GM21360 (cell line): ENCODE results near the gene KIFC3.
"Not testable (repeated sequence)": the region's sequence is repeated elsewhere in the genome, so short reads cannot be mapped to it uniquely, and the experiment has no call there.

Source experiments
- ATAC-seq: cut with Tn5 transposase; IDR thresholded peaks from one replicate; pipeline ENCODE4 v1.9.1; 2021; ENCODE audit warnings: mild to moderate bottlenecking, moderate library complexity; ENCODE audit not compliant: unreplicated experiment

KIFC3 gene

DNA sequence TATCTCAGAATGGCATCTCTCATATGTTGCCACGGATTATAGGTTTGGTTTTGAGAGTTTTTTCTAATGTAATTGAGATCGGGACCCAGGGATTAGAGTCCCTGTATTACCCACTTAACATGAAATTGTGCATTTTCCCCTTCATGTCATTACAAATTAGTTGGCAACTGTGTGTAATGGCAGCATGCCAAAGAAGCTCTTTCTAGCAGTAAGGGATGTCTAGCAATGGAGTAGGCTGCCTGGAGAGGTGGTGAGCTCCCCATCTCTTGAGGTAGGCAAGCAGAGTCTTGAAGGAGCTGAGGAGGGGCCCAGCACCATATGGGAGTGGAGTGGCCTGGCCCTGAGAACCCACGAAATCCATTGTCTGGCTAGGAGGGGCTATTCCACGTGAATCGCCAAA, 76.7 kb downstream of the KIFC3 start:
- no peak for ATAC-seq

DNA sequence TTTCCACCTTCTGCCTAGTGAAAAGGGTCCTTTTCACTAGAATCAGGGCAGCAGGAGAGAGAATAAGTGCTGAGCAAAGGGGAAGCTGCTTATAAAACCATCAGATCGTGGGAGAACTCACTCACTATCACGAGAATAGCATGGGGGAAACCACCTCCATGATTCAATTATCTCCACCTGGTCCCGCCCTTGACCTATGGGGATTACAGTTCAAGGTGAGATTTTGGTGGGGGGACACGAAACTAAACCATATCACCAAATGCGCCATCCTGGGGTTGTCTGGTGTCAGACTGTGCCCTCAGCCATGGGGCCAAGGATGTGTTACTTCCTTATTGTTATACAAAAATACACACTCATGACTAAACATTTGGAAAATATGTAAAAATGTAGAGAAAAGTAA, 77.1 kb downstream of the KIFC3 start:
- ATAC-seq: no peak

DNA sequence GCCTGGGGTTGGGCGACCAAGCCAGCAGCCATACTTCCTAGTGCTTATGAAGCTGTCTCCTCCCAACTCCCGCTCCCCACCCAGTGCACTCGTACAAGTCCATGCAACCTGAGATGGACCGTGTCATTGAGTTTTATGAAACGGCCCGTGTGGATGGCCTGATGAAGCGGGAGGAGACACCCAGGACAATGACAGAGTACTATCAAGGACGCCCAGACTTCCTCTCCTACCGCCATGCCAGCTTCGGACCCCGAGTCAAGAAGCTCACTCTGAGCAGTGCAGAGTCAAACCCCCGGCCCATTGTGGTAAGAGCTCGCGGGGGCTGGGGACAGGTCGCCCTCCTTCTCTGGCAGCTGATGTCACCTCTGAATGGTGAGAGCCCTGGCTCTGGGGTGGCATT, 77.8 kb downstream of the KIFC3 start:
- ATAC-seq: no peak

DNA sequence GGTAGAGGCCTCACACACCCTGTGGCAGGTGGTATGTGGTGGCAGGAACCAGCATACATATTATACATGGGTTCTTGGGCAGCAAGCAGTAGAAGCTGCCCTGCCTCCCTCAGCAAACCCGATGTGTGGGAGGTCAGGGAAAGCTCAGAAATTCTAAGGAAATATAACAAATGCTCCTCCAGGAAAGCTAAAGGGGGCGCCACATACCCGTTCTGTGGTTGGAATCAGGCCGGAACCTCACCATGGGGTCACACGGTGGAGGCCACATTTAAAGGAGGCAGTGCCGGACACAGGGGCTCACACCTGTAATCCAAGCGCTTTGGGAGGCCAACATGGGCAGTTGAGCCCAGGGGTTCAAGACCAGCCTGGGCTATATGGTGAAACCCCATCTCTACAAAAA, 79.1 kb downstream of the KIFC3 start:
- no peak for ATAC-seq

DNA sequence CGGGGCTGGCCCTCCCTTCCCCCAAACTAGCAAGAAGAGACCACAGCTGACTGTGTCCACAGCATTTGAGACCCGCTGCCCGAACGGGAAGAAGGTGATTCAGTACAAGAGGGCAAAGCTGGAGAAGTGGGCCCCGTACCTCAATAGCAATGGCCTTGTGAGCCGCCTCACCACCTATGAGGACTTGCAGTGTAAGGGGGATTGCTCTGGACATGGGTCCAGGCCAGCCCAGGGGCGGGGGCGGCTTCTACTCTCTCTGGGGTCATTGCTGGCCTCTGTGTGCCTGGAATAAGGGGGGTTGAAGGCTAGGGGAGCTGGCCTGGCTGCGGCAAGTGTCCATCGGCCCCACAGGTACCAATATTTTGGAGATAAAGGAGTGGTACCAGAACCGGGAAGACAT, 79.6 kb downstream of the KIFC3 start:
- no peak for ATAC-seq

DNA sequence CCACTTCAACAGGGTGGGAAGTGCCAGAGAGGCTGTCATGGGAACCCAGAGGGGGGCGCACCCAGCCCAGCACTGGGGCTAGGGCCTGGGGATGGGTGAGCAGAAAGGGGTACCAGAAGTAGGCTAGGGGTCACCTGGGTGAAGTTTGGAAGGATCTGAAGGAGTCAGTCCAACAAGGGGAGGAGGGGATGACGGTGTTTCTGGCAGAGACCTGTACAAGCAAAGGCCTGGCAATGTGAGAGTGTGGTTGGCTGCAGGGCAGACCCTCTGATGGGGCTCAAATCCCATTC, 80.1 kb downstream of the KIFC3 start:
- no peak for ATAC-seq

DNA sequence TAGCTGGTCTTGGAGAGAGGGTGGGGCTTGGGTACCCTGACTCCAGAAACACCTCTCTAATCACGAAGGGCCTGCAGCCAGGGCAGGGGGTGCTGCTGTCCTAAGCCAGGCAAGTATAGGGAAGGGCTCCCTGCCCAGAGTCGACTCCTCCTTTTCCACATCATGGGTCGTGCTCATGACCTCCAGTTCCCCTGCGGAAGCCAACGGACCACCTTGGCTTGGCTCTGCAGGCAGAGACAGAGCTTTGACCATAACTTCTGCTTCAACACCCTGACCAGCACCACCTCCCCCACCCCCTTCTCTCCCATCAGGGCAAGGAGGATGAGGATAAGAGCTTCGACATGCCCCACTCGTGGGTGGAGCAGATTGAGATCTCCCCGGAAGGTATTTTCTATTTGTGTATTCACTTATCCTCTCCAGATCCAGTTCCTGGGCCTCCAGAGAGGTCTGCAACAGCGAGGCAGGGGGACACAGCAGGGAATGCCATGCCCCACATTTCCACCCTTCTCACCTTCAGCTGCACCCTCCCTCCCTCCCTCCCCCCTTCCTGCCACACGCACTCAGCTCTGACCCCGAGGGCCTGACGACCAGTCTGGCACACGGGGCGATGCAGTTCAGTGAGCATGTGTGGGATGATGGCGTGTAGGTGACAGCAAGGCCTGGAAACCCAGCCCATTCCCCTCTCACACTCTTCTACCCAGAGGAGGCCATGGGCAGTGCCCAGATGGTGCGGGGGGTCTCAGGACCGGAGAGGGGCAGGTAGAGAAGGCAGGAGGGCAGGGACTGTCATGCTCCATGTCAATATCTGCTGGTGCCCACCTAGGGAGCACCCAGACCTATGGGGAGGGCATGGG, 80.7 kb downstream of the KIFC3 start:
- no peak for ATAC-seq

DNA sequence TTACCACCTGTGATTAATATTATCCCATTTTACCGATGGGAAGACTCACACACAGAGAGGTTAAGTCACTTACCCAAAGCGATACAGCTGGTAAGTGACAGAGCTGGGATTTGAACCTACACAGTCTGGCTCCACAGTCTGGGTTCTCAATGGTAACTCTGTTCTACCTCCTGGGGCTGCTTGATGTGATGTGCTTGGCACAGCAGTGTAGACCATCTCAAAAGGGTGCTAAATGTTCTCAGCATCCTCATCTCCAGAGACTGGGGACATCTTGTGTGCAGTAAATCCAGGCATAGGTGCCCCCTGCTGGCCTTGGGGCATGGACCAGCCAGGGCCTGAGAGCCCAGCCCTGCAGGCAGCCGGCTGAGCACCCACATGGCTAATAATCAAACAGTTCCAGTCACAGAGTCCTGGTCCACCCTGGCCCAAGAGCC, 82.1 kb downstream of the KIFC3 start:
- ATAC-seq: no peak

DNA sequence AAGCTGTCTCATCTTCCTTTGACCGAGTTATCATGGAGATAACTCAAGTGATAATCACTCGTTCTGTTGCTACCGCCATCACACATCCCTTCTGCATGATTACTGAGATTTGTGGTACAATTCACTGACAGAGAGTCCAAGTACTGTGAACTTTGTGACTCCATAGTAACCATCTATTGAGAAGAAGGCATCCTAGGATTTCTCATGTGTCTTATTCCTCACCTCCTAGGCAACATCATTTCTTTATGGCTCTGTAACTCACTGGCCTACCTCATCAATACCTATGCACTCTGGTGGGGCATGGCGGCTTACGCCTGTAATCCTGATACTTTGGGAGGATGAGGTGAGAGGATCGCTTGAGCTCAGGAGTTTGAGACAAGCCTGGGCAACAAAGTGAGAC, 88.2 kb downstream of the KIFC3 start:
- no peak for ATAC-seq

DNA sequence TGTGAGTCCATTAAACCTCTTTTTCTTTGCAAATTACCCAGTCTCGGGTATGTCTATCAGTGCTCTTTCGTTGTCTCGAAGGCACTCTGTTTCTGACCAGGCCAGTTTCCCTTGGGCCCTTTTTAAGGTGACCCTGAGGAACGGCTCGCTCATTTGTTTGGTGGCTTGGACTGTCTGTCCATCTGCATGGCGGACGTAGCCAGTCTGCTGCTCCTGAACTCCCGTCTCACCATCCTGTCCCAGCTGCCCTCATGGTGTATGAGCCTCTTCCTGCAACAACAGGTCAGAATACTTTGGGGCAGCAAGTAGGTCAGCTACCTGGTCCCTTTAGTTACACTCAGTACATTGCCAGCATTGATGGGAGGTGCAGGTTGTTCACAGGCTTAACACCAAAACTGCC, 88.7 kb downstream of the KIFC3 start:
- no peak for ATAC-seq

DNA sequence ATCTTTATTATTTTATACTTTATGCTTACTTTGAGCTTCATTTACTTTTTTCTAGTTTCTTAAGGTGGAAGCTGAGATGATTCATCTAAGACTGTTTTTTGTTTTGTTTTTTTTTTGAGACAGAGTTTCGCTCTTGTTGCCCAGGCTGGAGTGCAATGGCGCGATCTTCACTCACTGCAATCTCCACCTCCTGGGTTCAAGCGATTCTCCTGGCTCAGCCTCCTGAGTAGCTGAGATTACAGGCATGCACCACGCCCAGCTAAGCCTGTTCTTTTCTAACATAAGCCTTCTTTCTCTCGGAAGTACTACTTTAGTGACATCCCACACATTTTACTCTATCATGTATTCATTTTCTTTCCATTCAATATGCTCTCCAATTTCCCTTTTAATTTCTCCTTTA, 89.7 kb downstream of the KIFC3 start:
- not testable (repeated sequence) for ATAC-seq

DNA sequence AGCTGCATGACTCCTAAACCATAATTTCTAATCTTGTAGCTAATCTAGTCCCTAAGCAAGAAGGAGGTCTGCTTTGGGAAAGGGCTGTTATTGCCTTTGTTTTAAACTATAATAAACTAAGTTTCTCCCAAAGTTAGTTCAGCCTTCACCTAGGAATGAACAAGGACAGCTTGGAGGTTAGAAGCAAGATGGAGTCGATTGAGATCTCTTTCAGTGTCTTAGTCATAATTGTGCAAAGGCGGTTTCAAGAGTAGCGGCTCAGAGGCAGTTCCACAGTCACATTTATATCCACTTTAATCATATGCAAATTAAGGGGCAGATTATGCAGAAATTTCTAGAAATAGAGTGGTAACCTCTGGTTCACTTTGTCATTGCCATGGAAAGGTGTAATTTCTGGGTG, 90.3 kb downstream of the KIFC3 start:
- ATAC-seq: no peak

DNA sequence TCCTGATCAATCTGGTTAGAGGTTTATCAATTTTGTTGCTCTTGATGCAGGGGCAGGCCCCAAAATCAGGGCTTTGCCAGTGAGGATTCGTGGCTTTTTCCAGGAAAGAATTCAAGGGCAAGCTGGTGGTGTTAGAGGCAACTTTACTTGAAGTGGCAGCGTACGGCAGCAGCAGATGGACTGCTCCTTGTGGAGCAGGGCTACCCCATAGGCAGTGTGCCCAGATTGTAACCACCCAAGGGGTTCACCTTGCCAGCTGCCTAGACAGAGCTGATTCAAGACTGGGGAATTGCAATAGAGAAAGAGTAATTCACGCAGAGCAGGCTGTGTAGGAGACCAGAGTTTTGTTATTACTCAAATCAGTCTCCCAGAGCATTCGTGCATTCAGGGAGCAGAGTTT, 90.9 kb downstream of the KIFC3 start:
- no peak for ATAC-seq

DNA sequence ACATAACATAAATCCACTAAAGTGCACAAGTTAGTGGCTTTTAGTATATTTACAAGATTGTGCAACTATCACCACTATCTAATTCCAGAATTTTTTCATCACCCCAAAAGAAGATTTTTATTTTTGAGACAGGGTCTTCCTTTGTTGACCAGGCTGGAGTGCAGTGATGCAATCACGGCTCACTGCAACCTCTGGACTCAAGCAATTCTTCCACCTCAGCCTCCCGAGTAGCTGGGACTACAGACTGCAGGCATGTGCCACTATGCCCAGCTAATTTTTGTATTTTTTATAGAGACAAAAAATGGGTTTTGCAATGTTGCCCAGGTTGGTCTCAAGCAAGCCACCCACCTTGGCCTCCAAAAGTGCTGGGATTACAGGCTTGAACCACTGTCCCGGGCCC, 92.6 kb downstream of the KIFC3 start:
- ATAC-seq: no peak
